Measurements from ENCODE around the gene ATP8B3.

The ATP8B3 gene

GRCh38 chr19:1794424-1795172 lies 17.5 kb downstream of the ATP8B3 start:
- no peak for DNase-seq

- DNase-seq: no peak
Measured at GRCh38 chr19:1791879-1792278, 20.2 kb downstream of the ATP8B3 start.

DNA sequence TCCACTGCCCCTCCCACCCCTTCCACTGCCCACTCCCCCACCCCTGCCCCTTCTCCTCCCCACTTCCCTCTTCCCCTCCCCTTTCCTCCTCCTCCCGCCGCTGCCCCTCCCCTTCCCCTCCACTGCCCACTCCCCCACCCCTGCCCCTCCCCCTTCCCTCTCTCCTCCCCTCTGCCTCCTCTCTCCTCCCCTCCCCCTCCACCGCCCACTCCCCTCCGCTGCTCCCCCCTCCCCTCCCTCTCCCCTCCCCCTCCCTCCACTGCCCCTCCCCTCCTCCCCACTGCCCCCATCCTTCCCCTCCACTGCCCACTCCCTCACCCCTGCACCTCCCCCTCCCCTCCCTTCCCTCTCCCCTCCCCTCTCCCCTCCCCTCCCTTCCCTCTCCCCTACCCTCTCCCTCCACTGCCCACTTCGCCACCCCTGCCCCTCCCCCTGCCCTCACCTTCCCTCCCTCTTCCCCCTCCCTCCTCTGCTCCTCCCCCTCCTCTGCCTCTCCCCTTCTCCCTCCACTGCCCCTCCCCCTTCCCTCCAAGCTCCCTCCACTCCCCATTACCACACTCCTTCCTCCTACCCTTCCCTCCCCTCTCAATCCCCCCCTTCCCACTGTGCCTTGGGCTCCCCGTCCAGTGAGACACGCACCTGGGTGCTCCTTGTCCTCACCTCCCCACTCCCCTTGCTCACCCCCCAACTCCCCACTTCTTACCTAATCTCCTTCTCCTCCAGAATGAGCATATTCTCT lies 21.9 kb downstream of the ATP8B3 start:
- DNase-seq: no peak

GRCh38 chr19:1789261-1790041 lies 22.6 kb downstream of the ATP8B3 start:
- no peak for DNase-seq

DNA sequence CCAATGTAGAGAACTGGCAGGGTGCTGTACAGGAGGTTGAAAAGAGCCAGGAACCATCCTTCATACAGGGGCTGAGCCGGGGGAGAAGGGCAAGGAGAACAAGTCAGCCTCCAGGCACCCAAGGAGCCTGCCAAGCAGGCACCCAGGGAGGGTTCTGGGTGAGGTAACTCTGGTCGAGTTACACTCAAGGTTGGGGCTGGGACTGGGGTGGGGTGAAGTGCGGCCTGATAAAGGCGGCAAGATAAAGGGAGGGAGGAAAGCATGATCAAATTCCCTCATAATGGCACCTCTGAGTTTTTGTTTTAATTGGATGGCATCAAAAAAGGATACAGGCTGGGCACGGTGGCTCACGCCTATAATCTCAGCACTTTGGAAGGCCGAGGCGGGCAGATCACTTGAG lies 25.0 kb downstream of the ATP8B3 start:
- DNase-seq: no peak

DNA sequence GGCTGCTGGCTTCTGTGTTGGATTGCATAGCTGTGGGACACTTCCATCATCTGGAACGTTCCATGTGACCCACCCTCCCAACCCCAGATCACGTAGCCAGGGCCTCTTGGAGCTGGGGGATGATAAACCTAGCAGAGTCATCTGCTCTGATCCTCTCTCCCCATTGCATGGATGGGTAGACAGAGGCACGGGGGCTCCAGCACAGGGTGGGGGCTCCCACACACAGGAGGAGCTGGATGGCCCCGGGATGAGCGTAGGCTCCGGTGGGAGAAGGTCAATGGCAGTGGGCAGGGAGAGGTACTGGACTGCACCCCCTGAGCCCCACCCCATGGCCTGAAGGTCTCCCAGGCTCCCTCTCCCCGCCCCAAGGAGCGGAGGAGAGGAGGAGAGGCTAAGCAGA lies 25.4 kb downstream of the ATP8B3 start:
- no peak for DNase-seq

DNA sequence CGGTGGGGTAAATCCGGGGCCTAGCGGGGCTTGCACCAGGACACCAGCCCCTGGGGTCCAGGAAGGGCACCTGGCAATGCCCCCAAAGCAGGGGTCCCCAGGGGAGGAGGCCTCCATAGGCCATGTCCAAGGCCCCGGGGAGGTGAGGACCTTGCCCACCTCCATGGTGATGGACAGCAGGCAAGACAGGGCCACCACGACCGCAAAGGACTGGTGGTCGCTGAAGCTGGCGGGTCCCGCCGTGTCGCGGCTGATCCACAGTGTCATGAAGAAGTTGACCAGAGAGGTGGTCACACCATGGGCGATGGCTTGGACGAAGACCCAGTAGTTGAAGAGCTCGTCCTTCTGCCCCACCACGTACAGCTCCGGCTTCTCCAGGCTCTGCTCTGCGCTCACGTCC lies 26.8 kb downstream of the ATP8B3 start:
- DNase-seq: no peak

DNA sequence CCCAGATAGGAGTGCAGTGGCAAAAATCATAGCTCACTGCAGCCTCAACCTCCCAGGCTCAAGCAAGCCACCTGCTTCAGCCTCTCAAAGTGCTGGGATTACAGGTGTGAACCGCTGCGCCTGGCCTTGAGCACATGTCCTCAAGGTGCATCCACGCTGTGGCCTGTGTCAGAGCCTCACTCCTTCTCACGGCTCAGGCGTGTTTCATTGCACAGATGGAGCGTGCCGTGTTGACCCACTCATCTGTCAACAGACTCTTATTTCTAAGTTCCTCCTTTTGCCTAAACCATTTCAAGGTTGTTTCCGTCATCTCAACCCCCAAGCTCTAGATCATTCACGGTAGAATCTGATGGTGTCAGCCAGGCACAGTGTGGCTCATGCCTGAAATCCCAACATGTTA lies 28.2 kb downstream of the ATP8B3 start:
- DNase-seq: no peak

DNA sequence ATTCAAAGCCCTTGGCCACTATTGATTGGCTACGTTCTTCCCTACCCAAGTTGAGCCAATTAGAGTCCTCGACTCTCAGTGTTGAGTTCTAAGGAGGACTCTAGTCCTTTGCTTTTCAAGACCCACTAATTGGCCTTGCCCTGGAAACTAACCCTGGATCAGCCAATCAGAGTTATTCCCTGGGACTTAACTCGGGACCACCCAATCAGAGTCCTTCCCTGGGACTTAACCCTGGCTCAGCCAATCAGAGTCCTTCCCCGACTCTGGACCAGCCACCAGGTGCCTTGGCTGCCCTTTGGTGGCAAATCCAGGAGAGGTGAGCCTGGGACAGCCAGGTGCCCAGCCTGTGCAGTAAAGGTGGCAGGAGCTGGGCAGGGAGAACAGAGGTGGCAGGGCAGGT lies 28.7 kb downstream of the ATP8B3 start:
- no peak for DNase-seq

- no peak for DNase-seq
Measured at GRCh38 chr19:1782521-1782920, 29.6 kb downstream of the ATP8B3 start.

GRCh38 chr19:1780272-1780958 lies 31.7 kb downstream of the ATP8B3 start:
- DNase-seq: no peak

DNA sequence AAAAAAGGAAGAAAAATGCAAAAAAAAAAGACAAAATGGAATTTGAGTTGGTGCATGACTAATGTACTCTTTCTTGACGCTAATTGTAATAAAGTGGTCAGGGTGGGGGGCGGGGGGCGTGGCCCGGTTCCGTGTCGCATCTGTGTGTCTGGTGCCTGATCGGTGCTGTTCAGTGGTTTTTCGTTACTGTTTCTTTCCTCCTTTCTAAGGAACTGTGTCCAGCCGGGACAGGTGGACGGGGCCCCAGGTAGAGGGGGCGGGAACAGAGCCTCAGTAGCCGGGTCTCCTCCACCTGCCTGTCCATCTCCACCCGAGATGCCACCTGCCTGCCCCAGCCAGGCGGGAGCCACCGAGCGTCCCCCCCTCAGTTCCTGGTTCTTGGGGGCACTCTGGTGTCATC lies 32.5 kb downstream of the ATP8B3 start:
- DNase-seq: no peak

- no peak for DNase-seq
Measured at GRCh38 chr19:1777149-1777548, 34.9 kb downstream of the ATP8B3 start.

- DNase-seq: no peak
Measured at GRCh38 chr19:1776606-1777147, 35.4 kb downstream of the ATP8B3 start.

- DNase-seq: no peak
Measured at GRCh38 chr19:1775951-1776605, 36.0 kb downstream of the ATP8B3 start.

- DNase-seq: no peak
Measured at GRCh38 chr19:1774989-1775772, 36.9 kb downstream of the ATP8B3 start.

DNA sequence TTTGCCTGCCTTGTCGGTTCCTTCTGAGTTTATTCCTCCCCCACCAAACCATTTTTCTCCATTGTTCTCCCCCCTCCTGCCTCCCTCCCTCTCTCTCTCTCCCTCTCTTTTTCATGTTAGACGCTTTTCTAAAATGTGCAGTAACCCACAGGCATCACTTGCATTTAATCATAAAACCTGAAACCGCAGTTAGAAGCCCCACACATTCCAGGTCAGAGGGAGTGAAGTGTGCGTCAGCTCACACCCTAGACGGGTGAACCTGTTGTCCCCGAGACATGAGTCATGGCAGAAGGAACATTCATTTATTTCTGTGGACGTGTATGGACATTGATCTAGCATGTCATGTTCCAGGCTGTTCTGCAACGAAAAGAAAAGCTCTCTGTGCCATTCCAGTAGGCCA lies 38.9 kb downstream of the ATP8B3 start:
- DNase-seq: no peak

GRCh38 chr19:1770866-1771576 lies 41.1 kb downstream of the ATP8B3 start:
- no peak for DNase-seq

DNA sequence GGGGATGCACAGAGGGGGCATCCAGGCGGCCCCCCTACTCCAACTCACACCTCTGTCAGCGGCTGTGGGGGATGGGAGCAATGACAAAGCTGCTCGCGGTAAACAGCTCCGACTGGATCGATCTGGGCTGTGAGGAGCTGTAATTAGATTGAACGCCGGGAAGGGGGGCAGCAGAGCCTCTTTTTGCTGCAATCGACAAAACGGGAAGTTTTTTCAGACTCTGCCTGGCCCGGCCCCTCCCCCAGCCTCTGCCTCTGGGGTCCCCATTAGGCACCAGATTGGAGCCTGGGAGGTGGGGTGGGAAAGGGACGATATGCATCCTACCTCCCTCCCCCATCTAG lies 42.5 kb downstream of the ATP8B3 start:
- DNase-seq: no peak

- no peak for DNase-seq
Measured at GRCh38 chr19:1768918-1769644, 43.0 kb downstream of the ATP8B3 start.
